Rectal smooth muscle tissue (tissue), 1 donor: ENCODE measurements around the gene GOLGA8T.
"Not testable (repeated sequence)": the region's sequence is repeated elsewhere in the genome, so short reads cannot be mapped to it uniquely, and the experiment has no call there.

Experiments
- H3K27ac ChIP-seq: one replicate; pipeline ENCODE4 v1.7.0; 2013; ENCODE audit warnings: low read depth, low read length, inconsistent platforms
- H3K27me3 ChIP-seq: one replicate; pipeline ENCODE4 v1.7.0; 2013; ENCODE audit warnings: low read length; ENCODE audit not compliant: control insufficient read depth, insufficient read depth
- H3K36me3 ChIP-seq: one replicate; pipeline ENCODE4 v1.7.0; 2013; ENCODE audit warnings: low read length; ENCODE audit not compliant: control insufficient read depth, insufficient read depth
- H3K4me1 ChIP-seq: one replicate; pipeline ENCODE4 v1.7.0; 2013; ENCODE audit warnings: low read length; ENCODE audit not compliant: control insufficient read depth, insufficient read depth
- H3K4me3 ChIP-seq: one replicate; pipeline ENCODE4 v1.7.0; 2013; ENCODE audit warnings: low read length
- H3K9ac ChIP-seq: one replicate; pipeline ENCODE4 v1.7.0; 2013; ENCODE audit warnings: low read length

The GOLGA8T gene

GRCh38 chr15:30171452-30171851, 36.6 kb downstream of the GOLGA8T start:
- H3K36me3 ChIP-seq, H3K4me3 ChIP-seq, H3K27ac ChIP-seq, H3K4me1 ChIP-seq, H3K27me3 ChIP-seq, H3K9ac ChIP-seq: not testable (repeated sequence)

- not testable (repeated sequence) for H3K27me3 ChIP-seq, H3K4me1 ChIP-seq, H3K27ac ChIP-seq, H3K9ac ChIP-seq, H3K4me3 ChIP-seq, H3K36me3 ChIP-seq
Observed at GRCh38 chr15:30173041-30173608, 38.3 kb downstream of the GOLGA8T start.

GRCh38 chr15:30175291-30175690, 40.4 kb downstream of the GOLGA8T start:
- H3K27me3 ChIP-seq, H3K27ac ChIP-seq, H3K36me3 ChIP-seq, H3K4me1 ChIP-seq, H3K9ac ChIP-seq, H3K4me3 ChIP-seq: not testable (repeated sequence)

GRCh38 chr15:30176613-30177012, 41.8 kb downstream of the GOLGA8T start:
- H3K4me1 ChIP-seq, H3K4me3 ChIP-seq, H3K36me3 ChIP-seq, H3K27ac ChIP-seq, H3K27me3 ChIP-seq, H3K9ac ChIP-seq: not testable (repeated sequence)

DNA sequence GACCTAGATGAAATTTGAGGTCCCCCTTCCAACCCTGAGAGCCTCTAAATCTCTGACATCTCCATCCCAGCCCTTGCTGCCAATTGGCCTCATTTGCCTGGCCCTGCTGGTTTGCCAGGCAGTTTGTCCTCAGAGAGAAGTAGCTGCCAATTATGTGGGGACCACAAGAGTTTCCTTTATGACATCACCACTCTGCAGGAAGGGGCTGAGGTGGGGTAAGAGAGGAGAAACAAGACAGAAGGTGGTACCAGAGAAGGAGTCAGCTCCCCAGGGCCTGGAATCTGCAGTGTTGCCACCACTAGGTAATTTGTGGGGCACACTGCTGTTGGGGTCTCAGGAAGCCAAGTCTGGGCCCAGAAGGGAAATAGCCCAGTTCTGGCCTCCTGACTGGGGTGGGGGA, 45.0 kb downstream of the GOLGA8T start:
- H3K36me3 ChIP-seq, H3K4me1 ChIP-seq, H3K27ac ChIP-seq, H3K27me3 ChIP-seq, H3K9ac ChIP-seq, H3K4me3 ChIP-seq: not testable (repeated sequence)

GRCh38 chr15:30185495-30185894, 50.6 kb downstream of the GOLGA8T start:
- not testable (repeated sequence) for H3K27ac ChIP-seq, H3K27me3 ChIP-seq, H3K9ac ChIP-seq, H3K4me3 ChIP-seq, H3K36me3 ChIP-seq, H3K4me1 ChIP-seq

- H3K27ac ChIP-seq, H3K4me3 ChIP-seq, H3K4me1 ChIP-seq, H3K36me3 ChIP-seq, H3K27me3 ChIP-seq, H3K9ac ChIP-seq: not testable (repeated sequence)
Observed at GRCh38 chr15:30187429-30187828, 52.6 kb downstream of the GOLGA8T start.

GRCh38 chr15:30189754-30190153, 54.9 kb downstream of the GOLGA8T start:
- not testable (repeated sequence) for H3K36me3 ChIP-seq, H3K9ac ChIP-seq, H3K4me1 ChIP-seq, H3K27ac ChIP-seq, H3K4me3 ChIP-seq, H3K27me3 ChIP-seq

DNA sequence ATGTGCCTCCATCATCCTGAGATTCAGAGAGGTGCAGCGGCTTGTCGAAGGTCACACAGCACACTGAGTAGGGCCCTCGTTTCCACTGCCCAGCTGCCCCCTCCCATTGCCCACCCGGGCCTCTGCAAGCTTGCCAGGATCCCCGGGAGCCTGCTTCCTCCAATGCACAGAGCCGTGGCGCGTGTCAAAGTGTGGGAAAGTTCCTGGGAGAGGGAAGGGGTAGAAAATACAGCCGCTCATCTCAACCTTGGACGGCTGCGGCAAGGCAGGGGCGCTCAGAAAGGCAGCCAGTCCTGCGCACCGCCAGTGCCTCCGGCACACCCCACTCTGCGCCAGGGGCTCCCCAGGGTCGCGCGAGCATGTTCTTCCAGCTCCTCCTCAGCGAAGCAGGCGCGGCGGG, 56.3 kb downstream of the GOLGA8T start:
- H3K9ac ChIP-seq, H3K27me3 ChIP-seq, H3K4me3 ChIP-seq, H3K36me3 ChIP-seq, H3K4me1 ChIP-seq, H3K27ac ChIP-seq: not testable (repeated sequence)

DNA sequence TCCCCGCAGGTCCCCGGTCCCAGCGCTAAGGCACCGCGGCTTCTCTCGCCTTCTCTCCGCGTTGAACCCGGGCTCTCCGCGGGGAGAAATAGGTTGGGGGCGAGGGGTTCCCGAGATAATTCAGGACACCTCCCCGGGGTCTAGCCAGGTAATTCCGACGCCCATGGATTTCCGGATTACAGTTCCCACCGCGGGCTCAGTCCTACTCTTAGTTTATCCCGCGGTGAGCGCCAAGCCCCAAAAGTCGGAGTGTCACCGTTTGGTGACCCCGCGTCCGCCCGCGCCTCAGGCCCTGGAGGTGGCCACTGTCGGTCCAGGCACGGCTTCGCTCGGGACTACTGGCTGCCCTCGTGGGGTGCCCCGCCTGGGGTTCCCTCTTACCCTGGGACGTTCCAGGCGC, 56.8 kb downstream of the GOLGA8T start:
- H3K4me3 ChIP-seq, H3K27me3 ChIP-seq, H3K27ac ChIP-seq, H3K36me3 ChIP-seq, H3K9ac ChIP-seq, H3K4me1 ChIP-seq: not testable (repeated sequence)

DNA sequence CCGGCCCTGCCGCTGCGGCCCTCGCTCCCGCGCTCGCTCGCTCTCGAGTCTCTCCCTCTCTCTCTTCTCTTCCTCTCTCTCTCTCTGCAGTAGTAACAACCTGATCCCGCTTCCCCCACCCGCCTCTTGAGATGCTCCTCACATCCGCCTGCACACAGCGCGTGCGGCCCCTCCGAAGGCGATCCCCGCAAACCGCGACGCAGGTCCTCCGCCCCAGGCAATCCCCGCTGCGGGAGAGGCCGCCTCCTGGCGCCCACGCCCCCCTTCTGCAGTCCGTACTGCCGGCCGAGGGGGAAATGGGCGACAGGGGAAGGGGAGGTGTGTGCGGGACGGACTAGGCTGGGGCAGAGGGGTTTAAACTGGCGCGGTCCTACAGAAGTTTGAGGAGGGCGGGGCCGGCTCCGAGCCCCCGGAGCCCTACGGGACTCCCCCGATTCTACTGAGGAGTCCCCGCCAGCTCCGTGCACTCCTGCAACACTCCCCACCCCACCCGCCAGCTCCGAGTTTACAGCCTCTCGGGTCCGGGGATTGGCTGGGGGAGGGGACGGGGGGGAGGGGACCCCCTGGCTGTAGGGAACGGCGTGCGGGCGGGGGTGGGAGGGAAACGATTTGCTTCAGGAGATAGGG, 57.4 kb downstream of the GOLGA8T start:
- not testable (repeated sequence) for H3K36me3 ChIP-seq, H3K4me3 ChIP-seq, H3K9ac ChIP-seq, H3K4me1 ChIP-seq, H3K27me3 ChIP-seq, H3K27ac ChIP-seq

- not testable (repeated sequence) for H3K4me3 ChIP-seq, H3K27me3 ChIP-seq, H3K36me3 ChIP-seq, H3K9ac ChIP-seq, H3K27ac ChIP-seq, H3K4me1 ChIP-seq
Observed at GRCh38 chr15:30192892-30193291, 58.0 kb downstream of the GOLGA8T start.
